Mesendoderm (in vitro differentiated cells): ENCODE results near the gene GOLPH3.
"Not testable (repeated sequence)": the region's sequence is repeated elsewhere in the genome, so short reads cannot be mapped to it uniquely, and the experiment has no call there.

Experiments used
- DNase-seq: peaks from one replicate; pipeline ENCODE4 v3.0.0; 2013
- H2AK5ac ChIP-seq: 2 replicates; pipeline ENCODE4 v1.6.1; 2013; ENCODE audit warnings: low read length, inconsistent platforms
- H2BK120ac ChIP-seq: 2 replicates; pipeline ENCODE4 v1.6.1; 2013; ENCODE audit warnings: low read depth, mild to moderate bottlenecking, low read length, moderate library complexity, mixed read lengths
- H2BK15ac ChIP-seq: replicated peaks from 2 replicates; pipeline ENCODE4 v1.6.1; 2013; ENCODE audit warnings: low read depth, mild to moderate bottlenecking, moderate library complexity
- H2BK5ac ChIP-seq: 2 replicates; pipeline ENCODE4 v1.6.1; 2013; ENCODE audit warnings: low read length, inconsistent platforms
- H3K18ac ChIP-seq: 2 replicates; pipeline ENCODE4 v1.6.1; 2013; ENCODE audit warnings: mild to moderate bottlenecking, low read length, mixed read lengths
- H3K23ac ChIP-seq: one replicate; pipeline ENCODE4 v1.6.1; 2013; ENCODE audit warnings: low read length
- H3K27ac ChIP-seq: 2 replicates; pipeline ENCODE4 v1.5.1; 2013; ENCODE audit warnings: low read depth, mild to moderate bottlenecking, inconsistent platforms, low read length, moderate library complexity
- H3K27me3 ChIP-seq: 2 replicates; pipeline ENCODE4 v1.6.1; 2013; ENCODE audit warnings: low read length, control low read depth, mild to moderate bottlenecking, inconsistent platforms; ENCODE audit not compliant: insufficient read depth, poor library complexity
- H3K36me3 ChIP-seq: 2 replicates; pipeline ENCODE4 v1.6.1; 2013; ENCODE audit warnings: low read length, inconsistent platforms; ENCODE audit not compliant: control insufficient read depth, insufficient read depth
- H3K4ac ChIP-seq: one replicate; pipeline ENCODE4 v1.6.1; 2013; ENCODE audit warnings: low read depth, mild to moderate bottlenecking, low read length, moderate library complexity
- H3K4me1 ChIP-seq: 2 replicates; pipeline ENCODE4 v1.6.1; 2013; ENCODE audit warnings: low read depth, low read length, inconsistent platforms; ENCODE audit not compliant: control insufficient read depth
- H3K4me2 ChIP-seq: 2 replicates; pipeline ENCODE4 v1.6.1; 2013; ENCODE audit warnings: low read length
- H3K4me3 ChIP-seq: 2 replicates; pipeline ENCODE4 v1.5.1; 2013; ENCODE audit warnings: mild to moderate bottlenecking, low read length
- H3K56ac ChIP-seq: one replicate; pipeline ENCODE4 v1.6.1; 2013; ENCODE audit warnings: low read length
- H3K79me1 ChIP-seq: 2 replicates; pipeline ENCODE4 v1.6.1; 2013; ENCODE audit warnings: low read length, inconsistent platforms
- H3K79me2 ChIP-seq: 2 replicates; pipeline ENCODE4 v1.6.1; 2013; ENCODE audit warnings: mild to moderate bottlenecking, low read length; ENCODE audit not compliant: control insufficient read depth, insufficient read depth
- H3K9ac ChIP-seq: 2 replicates; pipeline ENCODE4 v1.6.1; 2013; ENCODE audit warnings: low read length, inconsistent platforms
- H4K5ac ChIP-seq: one replicate; pipeline ENCODE4 v1.6.1; 2013; ENCODE audit warnings: low read length
- H4K8ac ChIP-seq: one replicate; pipeline ENCODE4 v1.6.1; 2013; ENCODE audit warnings: low read depth, mild to moderate bottlenecking, control low read depth, low read length, moderate library complexity
- WGBS: extraction: QIAGEN DNeasy Blood & Tissue Kit; methylation state at CpG from one replicate; pipeline ENCODE4 v1.1.7; 2013; ENCODE audit warnings: low lambda C conversion rate, missing lambda C conversion rate; ENCODE audit not compliant: insufficient coverage; ENCODE audit errors: extremely low coverage; 5-methylcytosine and 5-hydroxymethylcytosine counted together

The GOLPH3 gene

DNA sequence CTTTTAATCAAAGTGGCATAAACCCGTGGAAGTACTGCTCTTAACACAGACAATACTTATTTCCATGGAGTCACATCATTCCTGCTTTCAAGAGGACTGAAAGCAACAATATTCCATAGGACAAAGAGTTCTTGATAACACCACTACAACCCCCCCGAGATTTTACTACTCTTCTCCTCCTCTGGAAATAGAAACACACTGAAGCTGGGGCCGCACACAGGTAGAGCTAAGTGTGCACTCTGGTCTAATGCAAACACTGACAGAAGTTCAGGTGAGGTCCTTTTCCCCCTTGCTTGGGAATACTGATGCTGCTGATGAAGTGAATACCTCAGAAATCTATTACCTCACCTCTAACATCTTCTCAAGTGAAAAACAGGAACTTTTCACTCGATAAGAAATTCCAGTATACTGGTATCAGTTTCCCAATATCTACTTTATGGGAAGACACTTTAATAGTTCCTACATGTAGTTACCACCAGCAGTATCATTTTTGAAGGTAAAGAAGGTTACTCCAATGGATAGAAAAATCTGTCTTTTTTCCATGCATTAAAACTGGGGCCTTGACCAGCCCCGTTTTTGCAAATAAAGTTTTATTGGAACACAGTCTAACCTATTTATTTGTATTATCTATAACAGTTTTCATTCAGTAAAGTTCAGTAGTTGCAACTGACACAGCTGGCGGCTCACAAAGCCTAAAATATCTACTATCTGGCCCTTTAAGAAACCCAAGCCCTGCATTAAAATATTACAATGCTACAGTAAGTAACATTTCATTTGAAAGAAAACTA, 50.0 kb downstream of the GOLPH3 start:
- Histone ChIP-seq H3K4ac (no peak overlapping the region), H2BK5ac (no peak overlapping the region), H3K4me1 (no peaks in the 10 kb centered on the region), H3K4me3 (no peak overlapping the region), H3K79me2 (peaks cover 11% of the 10 kb centered on the region), H2BK120ac (no peak overlapping the region), H2BK15ac (no peak overlapping the region), H3K23ac (no peak overlapping the region), H3K36me3 (peaks cover 4% of the 10 kb centered on the region), H3K9ac (no peak overlapping the region), H3K79me1 (peaks cover 14% of the 10 kb centered on the region), H4K8ac (no peak overlapping the region), H3K4me2 (no peak overlapping the region), H2AK5ac (no peak overlapping the region), H3K18ac (no peak overlapping the region), H3K27me3 (no peaks in the 10 kb centered on the region), H3K56ac (no peak overlapping the region), H3K27ac (no peak overlapping the region), H4K5ac (no peak overlapping the region)
- no peak for DNase-seq
- WGBS, result no CpG with 5 or more reads among the region's 6 CpGs

DNA sequence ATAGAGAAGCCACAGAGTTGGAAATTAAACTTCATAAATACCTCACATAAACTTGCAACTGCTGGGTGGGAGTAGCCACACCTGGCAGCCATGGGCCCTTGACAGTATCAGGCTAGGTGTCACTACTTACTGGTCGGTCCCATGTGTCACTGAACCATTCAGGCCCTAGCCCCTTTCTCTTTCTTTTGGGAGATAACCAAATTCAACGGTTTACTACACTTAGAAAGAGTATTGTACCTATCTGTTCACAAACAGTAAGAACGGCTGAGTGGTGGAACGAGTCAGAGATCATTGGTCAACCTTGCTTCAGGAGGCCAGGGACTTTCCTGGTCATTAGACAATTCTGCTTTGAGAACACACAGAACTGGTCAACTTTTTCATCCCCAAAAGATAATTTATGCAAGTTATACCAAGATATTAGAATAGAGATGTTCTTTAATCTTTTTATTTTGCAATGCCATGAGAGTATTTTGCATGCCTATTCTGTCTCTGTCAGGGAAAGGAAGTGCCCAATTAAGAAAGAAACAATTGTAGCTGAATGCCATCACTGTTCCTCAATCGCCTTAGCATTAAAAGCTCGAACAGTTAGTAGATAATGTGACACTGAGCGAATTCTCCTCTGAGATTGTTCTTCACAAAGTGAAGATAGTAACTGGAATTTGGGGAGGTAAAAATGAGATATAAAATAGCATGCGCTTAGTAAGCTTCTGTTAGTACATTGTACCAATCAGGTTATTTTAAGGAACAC, 50.9 kb downstream of the GOLPH3 start:
- no peak overlapping the region for H3K56ac ChIP-seq
- no peaks in the 10 kb centered on the region for H3K4me1 ChIP-seq
- no peaks in the 10 kb centered on the region for H3K27me3 ChIP-seq
- no peak overlapping the region for H3K4ac ChIP-seq
- H2BK120ac ChIP-seq, result no peak overlapping the region
- H2AK5ac ChIP-seq, result no peak overlapping the region
- H4K5ac ChIP-seq, result no peak overlapping the region
- WGBS, result no CpG with 5 or more reads among the region's 8 CpGs
- no peak overlapping the region for H3K23ac ChIP-seq
- H3K18ac ChIP-seq, result no peak overlapping the region
- DNase-seq, result no peak
- no peak overlapping the region for H3K27ac ChIP-seq
- H3K4me2 ChIP-seq, result no peak overlapping the region
- peaks cover 4% of the 10 kb centered on the region for H3K36me3 ChIP-seq
- H2BK15ac ChIP-seq, result no peak overlapping the region
- peaks cover 14% of the 10 kb centered on the region for H3K79me1 ChIP-seq
- H3K4me3 ChIP-seq, result no peak overlapping the region
- H4K8ac ChIP-seq, result no peak overlapping the region
- peaks cover 11% of the 10 kb centered on the region for H3K79me2 ChIP-seq
- no peak overlapping the region for H3K9ac ChIP-seq
- no peak overlapping the region for H2BK5ac ChIP-seq

DNA sequence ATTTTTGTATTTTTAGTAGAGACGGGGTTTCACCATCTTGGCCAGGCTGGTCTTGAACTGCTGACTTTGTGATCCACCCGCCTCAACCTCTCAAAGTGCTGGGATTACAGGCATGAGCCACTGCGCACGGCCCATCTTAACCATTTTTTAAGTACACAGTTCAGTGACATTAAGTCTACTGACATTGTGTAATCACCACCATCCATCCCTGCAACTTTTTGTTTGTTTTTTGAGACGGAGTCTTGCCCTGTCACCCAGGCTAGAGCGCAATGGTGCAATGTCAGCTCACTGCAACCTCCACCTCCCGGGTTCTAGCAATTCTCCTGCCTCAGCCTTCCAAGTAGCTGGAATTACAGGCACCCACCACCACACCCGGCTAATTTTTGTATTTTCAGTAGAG, 55.2 kb downstream of the GOLPH3 start:
- H3K4ac ChIP-seq, H3K23ac ChIP-seq, H2BK120ac ChIP-seq, H4K5ac ChIP-seq, H3K4me2 ChIP-seq, H3K79me1 ChIP-seq, H2BK5ac ChIP-seq, H3K79me2 ChIP-seq, H4K8ac ChIP-seq, H3K56ac ChIP-seq, H2BK15ac ChIP-seq, H3K4me3 ChIP-seq, H3K18ac ChIP-seq, H3K9ac ChIP-seq, H3K27me3 ChIP-seq, H3K27ac ChIP-seq, H3K36me3 ChIP-seq, H3K4me1 ChIP-seq, DNase-seq, H2AK5ac ChIP-seq: not testable (repeated sequence)
- WGBS, result no CpG with 5 or more reads among the region's 8 CpGs

DNA sequence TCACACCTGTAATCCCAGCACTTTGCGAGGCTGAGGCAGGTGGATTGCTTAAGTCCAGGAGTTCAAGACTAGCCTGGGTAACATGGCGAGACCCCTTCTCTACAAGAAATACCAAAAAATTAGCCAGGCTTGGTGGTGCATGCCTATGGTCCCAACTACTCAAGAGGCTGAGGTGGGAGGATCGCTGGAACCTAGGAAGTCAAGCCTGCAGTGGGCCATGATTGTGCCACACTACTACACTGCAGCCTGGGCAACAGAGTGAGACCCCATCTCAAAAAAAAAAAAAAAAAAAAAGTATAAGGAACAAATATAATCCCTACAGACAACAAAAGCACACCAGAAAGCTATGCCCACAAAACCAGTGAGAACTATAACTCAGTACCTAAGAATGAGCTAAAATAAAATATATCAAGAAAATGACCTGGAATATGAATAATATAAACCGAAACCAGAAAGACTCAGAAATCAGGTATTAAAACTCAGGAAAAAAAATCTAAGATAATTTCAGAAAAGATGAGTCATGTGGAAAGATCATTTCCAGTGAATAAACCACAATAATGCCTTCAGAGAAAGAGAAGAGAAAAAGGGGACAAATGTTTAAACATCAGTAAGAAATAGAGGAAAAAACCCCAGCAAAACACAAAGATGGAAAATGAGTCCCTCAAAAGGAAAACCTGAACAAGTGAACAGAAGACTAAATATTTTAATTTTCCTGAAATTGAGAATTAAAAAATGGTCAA, 57.4 kb downstream of the GOLPH3 start:
- DNase-seq, result no peak
- peaks cover 1% of the 10 kb centered on the region for H3K79me2 ChIP-seq
- no peak overlapping the region for H3K27ac ChIP-seq

DNA sequence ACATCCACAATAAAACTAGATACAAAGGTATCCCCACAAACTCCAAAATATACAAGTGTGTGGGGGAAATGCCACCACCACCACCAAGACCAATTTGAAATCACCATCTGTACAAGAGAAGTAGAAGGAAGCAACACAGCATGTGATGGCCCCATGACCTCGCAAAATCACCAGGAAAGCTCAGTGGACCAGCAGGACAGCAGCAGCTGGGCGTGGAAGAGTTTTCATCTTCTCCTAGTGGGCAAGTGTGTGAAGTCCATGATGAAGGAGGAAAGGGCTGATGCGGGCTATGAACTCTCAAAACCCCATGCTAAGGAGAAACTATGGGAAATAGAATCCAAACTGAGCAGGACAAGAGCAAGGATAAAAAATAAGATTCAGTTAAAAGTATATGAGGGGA, 58.1 kb downstream of the GOLPH3 start:
- H3K4me2 ChIP-seq, result no peak overlapping the region
- peaks cover 6% of the 10 kb centered on the region for H3K79me1 ChIP-seq
- no peak overlapping the region for H2BK5ac ChIP-seq
- H3K9ac ChIP-seq, result no peak overlapping the region
- H3K56ac ChIP-seq, result no peak overlapping the region
- H3K18ac ChIP-seq, result no peak overlapping the region
- H2BK15ac ChIP-seq, result no peak overlapping the region
- no peak overlapping the region for H4K8ac ChIP-seq
- peak; percentile 37 for DNase-seq
- H3K23ac ChIP-seq, result no peak overlapping the region
- no peak overlapping the region for H3K4ac ChIP-seq
- H4K5ac ChIP-seq, result no peak overlapping the region
- H3K36me3 ChIP-seq, result peaks cover 2% of the 10 kb centered on the region
- no peak overlapping the region for H3K4me3 ChIP-seq
- no peak overlapping the region for H3K27ac ChIP-seq
- peaks cover 1% of the 10 kb centered on the region for H3K79me2 ChIP-seq
- H3K4me1 ChIP-seq, result no peaks in the 10 kb centered on the region
- H2AK5ac ChIP-seq, result no peak overlapping the region
- H2BK120ac ChIP-seq, result no peak overlapping the region
- no CpG with 5 or more reads among the region's 3 CpGs for WGBS
- no peaks in the 10 kb centered on the region for H3K27me3 ChIP-seq

More for the DNA sequence above, 57.4 kb downstream of the GOLPH3 start:
- no peak overlapping the region for H2BK15ac ChIP-seq
- H3K4ac ChIP-seq, result no peak overlapping the region
- H3K9ac ChIP-seq, result no peak overlapping the region
- H3K4me1 ChIP-seq, result no peaks in the 10 kb centered on the region
- no peak overlapping the region for H3K23ac ChIP-seq
- H2BK5ac ChIP-seq, result no peak overlapping the region
- H4K5ac ChIP-seq, result no peak overlapping the region
- no peak overlapping the region for H2AK5ac ChIP-seq
- H3K4me2 ChIP-seq, result no peak overlapping the region
- WGBS, result no CpG with 5 or more reads among the region's 4 CpGs
- H3K18ac ChIP-seq, result no peak overlapping the region
- no peak overlapping the region for H3K4me3 ChIP-seq
- H3K36me3 ChIP-seq, result no peaks in the 10 kb centered on the region
- no peaks in the 10 kb centered on the region for H3K27me3 ChIP-seq
- no peak overlapping the region for H4K8ac ChIP-seq
- H2BK120ac ChIP-seq, result no peak overlapping the region
- H3K79me1 ChIP-seq, result peaks cover 4% of the 10 kb centered on the region
- H3K56ac ChIP-seq, result no peak overlapping the region
